ENCODE data around the gene WDR90. TPM values are rescaled to one million over a fixed set of nuclear protein-coding genes. Genes with fewer than 3 reads are reported as not detected.

Gene WDR90
- total and polyA plus RNA-seq, 2 donors from 2014 or later: 10.6 to 51.6 TPM

DNA sequence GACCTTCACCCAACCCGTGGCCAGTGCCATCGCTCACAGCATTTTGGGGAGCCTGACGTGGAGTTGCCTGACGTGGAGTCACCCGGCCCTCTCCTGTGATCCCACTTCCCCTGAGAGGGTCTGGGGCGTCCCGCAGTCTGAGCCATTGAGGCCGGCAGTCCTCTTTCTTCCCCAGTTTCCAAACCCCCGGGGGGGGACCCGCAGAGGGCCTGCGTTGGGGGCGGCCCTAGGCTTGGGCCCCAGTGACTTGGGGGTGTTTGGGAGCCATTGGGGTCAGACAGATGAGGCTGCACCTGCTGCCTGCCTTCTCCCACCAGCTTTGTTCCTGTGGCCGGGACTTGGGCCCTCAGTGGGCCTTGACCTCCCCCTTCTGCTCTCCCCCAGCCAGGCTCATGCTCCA, 20.5 kb downstream of the WDR90 start:
- no peak overlapping the region for H3K9ac ChIP-seq (ENCODE audit: low read length in 3 of 3)
- FAIRE-seq (no peak), DNase-seq (no peak)
- H3K9me3 ChIP-seq (ENCODE audit: control insufficient read depth in 2 of 3, insufficient read depth in 1 of 3, low read length in 3 of 3): no peaks in the 10 kb centered on the region
- no peaks in the 10 kb centered on the region for H3K27me3 ChIP-seq (ENCODE audit: control insufficient read depth, insufficient read depth, low read length)
- H3K27ac ChIP-seq (ENCODE audit: low read depth in 2 of 2, low read length in 2 of 2): no peak overlapping the region
- TF ChIP-seq, protein P1, sequence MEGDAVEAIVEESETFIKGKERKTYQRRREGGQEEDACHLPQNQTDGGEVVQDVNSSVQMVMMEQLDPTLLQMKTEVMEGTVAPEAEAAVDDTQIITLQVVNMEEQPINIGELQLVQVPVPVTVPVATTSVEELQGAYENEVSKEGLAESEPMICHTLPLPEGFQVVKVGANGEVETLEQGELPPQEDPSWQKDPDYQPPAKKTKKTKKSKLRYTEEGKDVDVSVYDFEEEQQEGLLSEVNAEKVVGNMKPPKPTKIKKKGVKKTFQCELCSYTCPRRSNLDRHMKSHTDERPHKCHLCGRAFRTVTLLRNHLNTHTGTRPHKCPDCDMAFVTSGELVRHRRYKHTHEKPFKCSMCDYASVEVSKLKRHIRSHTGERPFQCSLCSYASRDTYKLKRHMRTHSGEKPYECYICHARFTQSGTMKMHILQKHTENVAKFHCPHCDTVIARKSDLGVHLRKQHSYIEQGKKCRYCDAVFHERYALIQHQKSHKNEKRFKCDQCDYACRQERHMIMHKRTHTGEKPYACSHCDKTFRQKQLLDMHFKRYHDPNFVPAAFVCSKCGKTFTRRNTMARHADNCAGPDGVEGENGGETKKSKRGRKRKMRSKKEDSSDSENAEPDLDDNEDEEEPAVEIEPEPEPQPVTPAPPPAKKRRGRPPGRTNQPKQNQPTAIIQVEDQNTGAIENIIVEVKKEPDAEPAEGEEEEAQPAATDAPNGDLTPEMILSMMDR (IDR thresholded peaks at IDR 0.05; ENCODE audit: borderline replicate concordance, extremely low read depth, insufficient read depth): no peak
- H3K4me3 ChIP-seq (ENCODE audit: low read length in 3 of 3): no peak overlapping the region
- intact Hi-C loops (cut with DNase I): no loop called here
- H3K36me3 ChIP-seq (ENCODE audit: control insufficient read depth in 2 of 3, insufficient read depth in 3 of 3, low read length in 3 of 3): peaks cover 0 to 12% (median 10%) of the 10 kb centered on the region in 3 donors
- H3K4me1 ChIP-seq (ENCODE audit: control insufficient read depth in 2 of 3, insufficient read depth in 2 of 3, low read depth in 1 of 3, low read length in 3 of 3): peaks cover 0 to 14% (median 4%) of the 10 kb centered on the region in 3 donors

DNA sequence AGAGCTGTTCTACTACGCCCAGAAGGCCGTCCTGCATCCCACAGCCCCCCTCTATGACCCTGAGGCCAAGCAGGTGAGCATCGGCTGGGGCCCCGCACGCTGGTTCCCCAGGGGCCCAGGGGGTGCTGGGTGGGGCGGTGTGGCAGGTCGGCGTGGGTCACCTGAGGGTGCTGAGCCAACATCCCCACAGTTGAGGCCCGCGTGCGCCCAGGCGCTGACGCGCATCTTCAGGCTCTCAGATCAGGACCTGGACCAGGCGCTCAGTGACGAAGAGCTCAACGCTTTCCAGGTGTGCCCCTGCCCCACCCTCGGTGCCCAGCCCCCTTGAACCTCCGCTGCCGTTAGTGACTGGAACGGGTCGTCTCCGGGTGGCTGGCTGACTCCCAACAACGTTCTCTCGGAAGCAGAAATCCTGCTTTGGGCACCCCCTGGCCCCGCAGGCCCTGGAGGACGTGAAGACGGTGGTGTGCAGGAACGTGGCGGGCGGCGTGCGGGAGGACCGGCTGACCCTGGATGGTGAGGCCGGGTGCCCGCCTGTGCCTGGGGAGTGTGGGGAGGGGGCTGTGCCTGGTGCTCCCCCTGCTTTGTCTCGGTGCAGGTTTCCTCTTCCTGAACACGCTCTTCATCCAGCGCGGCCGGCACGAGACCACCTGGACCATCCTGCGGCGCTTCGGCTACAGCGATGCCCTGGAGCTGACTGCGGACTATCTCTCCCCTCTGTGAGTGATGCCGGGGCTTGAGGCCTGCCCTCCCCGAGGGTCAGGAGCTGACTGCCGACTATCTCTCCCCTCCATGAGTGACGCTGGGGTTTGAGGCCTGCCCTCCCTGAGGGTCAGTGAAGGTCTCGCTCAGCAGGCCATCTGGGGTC, 21.6 kb downstream of the WDR90 start:
- peaks cover 0 to 19% (median 4%) of the 10 kb centered on the region in 3 donors for H3K4me1 ChIP-seq (ENCODE audit: control insufficient read depth in 2 of 3, insufficient read depth in 2 of 3, low read depth in 1 of 3, low read length in 3 of 3)
- DNase-seq: no peak
- H3K27me3 ChIP-seq (ENCODE audit: control insufficient read depth, insufficient read depth, low read length): no peaks in the 10 kb centered on the region
- FAIRE-seq: no peak
- TF ChIP-seq, protein P1 (IDR thresholded peaks at IDR 0.05; ENCODE audit: borderline replicate concordance, extremely low read depth, insufficient read depth): no peak
- H3K36me3 ChIP-seq (ENCODE audit: control insufficient read depth in 2 of 3, insufficient read depth in 3 of 3, low read length in 3 of 3): peaks cover 0 to 12% (median 10%) of the 10 kb centered on the region in 3 donors
- no peak overlapping the region for H3K4me3 ChIP-seq (ENCODE audit: low read length in 3 of 3)
- no peak overlapping the region for H3K27ac ChIP-seq (ENCODE audit: low read depth in 2 of 2, low read length in 2 of 2)
- H3K9ac ChIP-seq (ENCODE audit: low read length in 3 of 3): no peak overlapping the region
- no peaks in the 10 kb centered on the region for H3K9me3 ChIP-seq (ENCODE audit: control insufficient read depth in 2 of 3, insufficient read depth in 1 of 3, low read length in 3 of 3)
- intact Hi-C loops (cut with DNase I): no loop called here

DNA sequence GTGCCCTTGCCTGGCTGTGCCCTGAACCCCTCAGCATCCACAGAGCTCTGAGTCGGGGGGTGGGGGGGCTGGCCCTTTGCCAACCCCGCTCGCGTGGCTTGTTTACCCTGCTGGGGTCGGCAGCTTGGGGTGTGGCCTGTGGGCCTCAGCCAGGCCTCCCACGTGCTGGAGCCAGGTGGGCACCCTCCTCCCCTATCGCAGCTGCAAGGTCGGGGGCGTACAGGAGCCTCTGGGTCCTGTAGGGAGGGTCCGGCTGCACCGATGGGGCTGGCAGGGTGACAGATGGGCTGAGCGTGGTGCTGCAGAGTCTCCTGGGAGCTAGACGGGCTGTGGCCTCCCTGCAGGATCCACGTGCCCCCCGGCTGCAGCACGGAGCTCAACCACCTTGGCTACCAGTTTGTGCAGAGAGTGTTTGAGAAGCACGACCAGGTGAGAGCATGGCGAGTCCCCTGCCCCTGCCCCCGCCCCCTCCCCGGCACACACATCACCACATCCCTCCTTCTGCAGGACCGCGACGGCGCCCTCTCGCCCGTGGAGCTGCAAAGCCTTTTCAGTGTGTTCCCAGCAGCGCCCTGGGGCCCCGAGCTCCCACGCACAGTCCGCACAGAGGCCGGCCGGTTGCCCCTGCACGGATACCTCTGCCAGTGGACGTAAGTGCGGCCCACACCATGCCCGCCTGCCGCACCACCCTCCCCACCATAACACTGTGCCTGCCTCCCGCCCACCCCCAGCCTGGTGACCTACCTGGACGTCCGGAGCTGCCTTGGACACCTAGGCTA, 22.4 kb downstream of the WDR90 start:
- intact Hi-C loops (cut with DNase I): no loop called here
- H3K27me3 ChIP-seq (ENCODE audit: control insufficient read depth, insufficient read depth, low read length): no peaks in the 10 kb centered on the region
- peaks cover 0 to 19% (median 4%) of the 10 kb centered on the region in 3 donors for H3K4me1 ChIP-seq (ENCODE audit: control insufficient read depth in 2 of 3, insufficient read depth in 2 of 3, low read depth in 1 of 3, low read length in 3 of 3)
- H3K4me3 ChIP-seq (ENCODE audit: low read length in 3 of 3): no peak overlapping the region
- DNase-seq (no peak), FAIRE-seq (no peak)
- H3K9me3 ChIP-seq (ENCODE audit: control insufficient read depth in 2 of 3, insufficient read depth in 1 of 3, low read length in 3 of 3): no peaks in the 10 kb centered on the region
- TF ChIP-seq, protein P1 (IDR thresholded peaks at IDR 0.05; ENCODE audit: borderline replicate concordance, extremely low read depth, insufficient read depth): no peak
- no peak overlapping the region for H3K27ac ChIP-seq (ENCODE audit: low read depth in 2 of 2, low read length in 2 of 2)
- H3K9ac ChIP-seq (ENCODE audit: low read length in 3 of 3): no peak overlapping the region
- H3K36me3 ChIP-seq (ENCODE audit: control insufficient read depth in 2 of 3, insufficient read depth in 3 of 3, low read length in 3 of 3): peaks cover 0 to 12% (median 10%) of the 10 kb centered on the region in 3 donors

All from kidney (tissue), 14 donors.